Ramos (cell line): Measurements from ENCODE around the gene CENPN.

Source experiments
- in situ Hi-C: fragments of 300-500 bp; cut with MboI; formaldehyde crosslinking; loops from one replicate; pipeline ENCODE4 v1.14.3; 2022; ENCODE audit warnings: low sequenced_read_pairs; ENCODE audit not compliant: unreplicated experiment

CENPN gene

GRCh38 chr16:81014672-81015071 is 7.7 kb downstream of the CENPN start:
- in situ Hi-C loops: no loop called here

- in situ Hi-C loops: no loop called here
These were observed 11.5 kb downstream of the CENPN start for GRCh38 chr16:81018496-81018895.

GRCh38 chr16:81026429-81026828 is 19.4 kb downstream of the CENPN start:
- in situ Hi-C loops: loop anchor here (25.0 kb wide), 1 partner anchor 711 kb away; no protein-coding TSS in a partner anchor

- in situ Hi-C loops: loop anchor here (25.0 kb wide), 1 partner anchor 707 kb away; no protein-coding TSS in a partner anchor
These were observed 23.1 kb downstream of the CENPN start for GRCh38 chr16:81029930-81030604.

GRCh38 chr16:81035398-81035974 is 28.5 kb downstream of the CENPN start, which contains the start of gene ATMIN:
Gene ATMIN (plus strand): TSS chr16:81035842. CDS start chr16:81035871, 29 bp downstream.
- in situ Hi-C loops: loop anchor here (25.0 kb wide), 1 partner anchor 702 kb away; no protein-coding TSS in a partner anchor

- in situ Hi-C loops: loop anchor here (25.0 kb wide), 1 partner anchor 701 kb away; no protein-coding TSS in a partner anchor
These were observed 29.1 kb downstream of the CENPN start for GRCh38 chr16:81035975-81036750.

GRCh38 chr16:81036751-81037350 is 29.8 kb downstream of the CENPN start:
- in situ Hi-C loops: loop anchor here (25.0 kb wide), 1 partner anchor 700 kb away; no protein-coding TSS in a partner anchor

- in situ Hi-C loops: loop anchor here (25.0 kb wide), 1 partner anchor 697 kb away; no protein-coding TSS in a partner anchor
These were observed 33.1 kb downstream of the CENPN start for GRCh38 chr16:81040131-81040530.

GRCh38 chr16:81040842-81041241 is 33.8 kb downstream of the CENPN start:
- in situ Hi-C loops: loop anchor here (25.0 kb wide), 1 partner anchor 696 kb away; no protein-coding TSS in a partner anchor

- in situ Hi-C loops: loop anchor here (25.0 kb wide), 1 partner anchor 696 kb away; no protein-coding TSS in a partner anchor
These were observed 34.7 kb downstream of the CENPN start for GRCh38 chr16:81041696-81042095.

GRCh38 chr16:81042821-81043220 is 35.8 kb downstream of the CENPN start:
- in situ Hi-C loops: loop anchor here (25.0 kb wide), 1 partner anchor 694 kb away; no protein-coding TSS in a partner anchor

GRCh38 chr16:81053761-81054160 is 46.7 kb downstream of the CENPN start:
- in situ Hi-C loops: no loop called here

GRCh38 chr16:81060576-81061306 is 53.7 kb downstream of the CENPN start:
- in situ Hi-C loops: no loop called here

- in situ Hi-C loops: no loop called here
These were observed 54.3 kb downstream of the CENPN start for GRCh38 chr16:81061307-81061640.

GRCh38 chr16:81061871-81062608 is 55.0 kb downstream of the CENPN start:
- in situ Hi-C loops: no loop called here

GRCh38 chr16:81066681-81067080 is 59.7 kb downstream of the CENPN start:
- in situ Hi-C loops: no loop called here

- in situ Hi-C loops: no loop called here
These were observed 60.2 kb downstream of the CENPN start for GRCh38 chr16:81067166-81067565.

- in situ Hi-C loops: no loop called here
These were observed 62.0 kb downstream of the CENPN start for GRCh38 chr16:81069063-81069462.

GRCh38 chr16:81070979-81071378 is 64.0 kb downstream of the CENPN start:
- in situ Hi-C loops: no loop called here
